Fibroblast of skin of right quadriceps (primary cell): ENCODE measurements around the gene FIBCD1.

Experiments
- DNase-seq: peaks from one replicate; pipeline ENCODE4 v3.0.0-alpha.2; 2013

Gene FIBCD1

DNA sequence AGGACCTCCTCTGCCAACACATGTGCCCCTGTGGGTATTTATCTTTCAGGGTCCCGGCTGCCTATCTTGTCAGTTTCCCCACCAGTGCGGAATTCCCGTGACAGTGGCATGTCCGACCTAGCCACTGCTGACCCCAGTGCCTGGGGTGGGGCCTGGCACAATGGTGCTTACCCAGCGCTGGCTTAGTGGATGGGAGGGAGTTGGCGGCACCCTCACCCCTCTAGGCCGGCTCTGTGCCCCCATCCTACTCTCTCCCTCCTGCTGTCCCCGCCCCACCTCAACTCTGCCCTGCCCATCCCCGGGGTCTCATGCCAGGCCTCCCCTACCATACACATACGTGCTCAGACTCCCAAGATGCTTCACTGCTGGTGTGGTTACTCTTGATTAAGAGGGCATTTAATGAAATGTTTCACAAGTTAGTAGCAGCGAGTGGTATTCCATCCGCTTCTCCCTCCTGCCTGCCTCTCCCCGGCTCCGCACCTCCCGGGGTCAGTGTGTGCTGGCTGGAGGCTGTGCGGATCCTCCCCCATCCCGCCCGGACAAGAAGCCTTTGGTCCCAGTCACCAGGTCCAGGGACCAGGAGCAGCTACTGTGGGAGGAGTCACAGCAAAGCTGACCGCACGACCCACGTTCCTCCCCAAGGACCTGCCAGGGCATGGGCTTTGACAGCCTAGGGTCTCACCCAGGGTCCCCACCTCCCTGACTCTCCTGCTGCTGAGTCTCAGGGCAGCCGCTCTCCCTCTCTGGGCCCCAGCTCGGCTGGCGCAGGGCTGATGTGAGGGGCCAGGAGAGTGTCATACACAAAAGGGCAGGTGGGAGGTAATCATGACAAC, 32.9 kb downstream of the FIBCD1 start:
- DNase-seq, result no peak

- no peak for DNase-seq
These were observed 33.7 kb downstream of the FIBCD1 start for GRCh38 chr9:130905125-130905901.

- DNase-seq, result no peak
These were observed 34.7 kb downstream of the FIBCD1 start for GRCh38 chr9:130904070-130905044.

DNA sequence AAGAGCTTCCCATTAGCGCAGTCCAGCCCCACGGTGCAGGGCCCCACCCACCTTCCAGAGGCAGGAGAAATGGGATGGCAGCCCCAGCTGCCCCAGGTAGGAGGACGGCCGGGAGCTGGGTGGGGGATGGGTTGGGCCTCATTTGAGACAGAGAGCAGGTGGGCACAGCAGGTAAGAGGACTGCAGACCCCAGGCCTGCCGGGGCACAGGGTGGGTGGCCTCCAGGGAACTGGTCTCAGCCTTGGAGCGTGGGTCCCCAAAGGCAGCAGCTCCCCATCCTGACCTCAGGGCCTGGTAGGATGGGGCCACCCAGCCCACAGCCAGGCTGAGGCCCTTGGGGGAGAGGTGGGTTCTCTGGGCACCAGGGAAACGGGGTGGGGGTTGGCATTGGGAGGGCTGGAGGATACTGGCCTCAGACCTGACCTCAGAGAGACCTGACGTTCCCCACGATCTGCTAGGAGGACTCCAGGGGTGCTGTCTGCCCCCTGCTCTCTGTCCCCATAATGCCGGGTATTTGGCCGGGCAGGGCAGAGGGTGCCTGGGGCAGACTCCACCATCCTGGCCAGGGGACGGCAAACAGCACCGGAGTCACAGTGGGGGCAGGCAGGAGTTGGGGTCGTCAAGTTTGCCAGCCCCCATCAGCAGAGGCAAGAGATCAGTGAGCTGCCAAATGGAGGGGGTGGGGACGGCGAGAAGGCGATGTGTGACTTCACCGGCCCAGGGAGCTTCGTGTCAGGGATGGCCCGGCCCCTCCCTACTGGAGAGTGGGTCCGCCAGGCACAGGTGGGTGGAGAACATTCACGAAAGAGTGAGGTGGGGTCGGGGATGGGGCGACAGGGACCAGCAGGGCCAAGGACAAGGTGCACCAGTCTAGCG, 35.6 kb downstream of the FIBCD1 start:
- DNase-seq, result no peak

GRCh38 chr9:130902204-130903185, 36.6 kb downstream of the FIBCD1 start:
- no peak for DNase-seq

- DNase-seq, result no peak
These were observed 37.4 kb downstream of the FIBCD1 start for GRCh38 chr9:130901498-130902203.

DNA sequence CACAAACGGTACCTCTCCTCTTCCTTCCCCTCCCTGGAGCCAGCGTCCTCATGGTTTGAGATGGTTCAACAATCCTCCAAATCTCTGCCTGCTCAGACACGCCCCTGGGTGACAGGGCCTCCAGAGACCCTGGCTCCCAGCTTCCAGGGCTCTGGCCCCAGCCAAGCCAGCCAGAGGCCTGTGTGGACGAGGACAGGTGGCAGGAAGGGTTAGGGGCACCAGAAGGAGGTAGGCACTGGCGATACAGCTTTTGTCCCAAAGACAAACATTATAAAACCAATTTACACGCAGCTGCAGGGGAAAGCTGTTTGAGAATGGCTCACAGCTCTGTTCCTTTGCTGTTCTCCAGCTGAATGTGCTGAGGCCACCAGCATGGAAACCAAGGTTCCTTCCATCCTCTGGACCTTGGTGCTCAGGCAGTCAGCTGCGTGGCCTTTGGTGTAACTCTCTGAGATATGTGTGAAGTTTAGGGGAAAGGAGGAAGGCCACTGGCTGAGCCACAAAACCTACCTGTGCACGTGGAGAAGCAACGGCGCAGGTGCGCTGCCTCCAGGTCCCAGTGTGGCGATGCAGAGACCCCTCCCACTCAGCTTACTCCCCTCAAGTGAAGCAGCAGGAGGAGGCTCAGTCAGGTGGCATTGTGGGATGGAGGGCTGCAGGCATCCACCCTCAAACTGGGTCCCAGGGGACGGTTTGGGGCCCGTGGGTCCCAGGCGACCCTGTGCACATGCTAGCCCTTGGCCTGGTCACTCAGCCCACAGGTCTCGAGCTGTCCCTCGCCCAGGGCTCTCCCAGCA, 38.1 kb downstream of the FIBCD1 start:
- DNase-seq, result no peak

DNA sequence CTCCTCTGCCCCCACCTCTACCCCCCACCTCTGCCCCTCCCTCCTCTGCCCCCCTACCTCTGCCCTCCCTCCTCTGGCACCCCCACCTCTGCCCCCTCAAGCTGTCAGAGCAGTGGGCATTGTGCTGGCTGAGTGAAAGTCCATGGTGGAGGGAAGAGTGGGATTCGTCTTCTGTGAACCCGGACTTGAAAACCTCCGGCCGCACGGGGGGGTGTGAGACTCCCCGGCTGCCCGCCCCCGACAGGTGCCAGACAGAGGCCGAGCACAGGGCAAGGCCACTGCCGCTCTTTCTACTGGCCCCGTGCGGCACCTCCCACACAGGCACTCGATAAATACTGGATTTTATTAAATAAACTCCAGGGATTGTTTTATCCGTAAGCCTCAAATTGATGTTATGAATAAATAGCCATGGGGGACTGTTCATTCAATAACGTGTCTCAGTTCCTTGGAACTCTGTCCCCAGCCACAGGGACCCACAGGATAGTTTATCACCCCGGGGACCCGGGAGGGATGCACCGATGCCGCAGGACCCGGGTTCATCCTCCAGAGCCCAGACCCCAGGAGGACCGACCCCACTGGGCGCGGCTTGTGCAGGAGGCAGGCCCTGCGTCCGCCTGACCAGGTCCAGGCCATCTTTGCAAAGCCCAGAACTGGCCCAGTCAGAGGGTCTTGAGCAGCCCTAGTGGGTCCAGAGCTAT, 39.8 kb downstream of the FIBCD1 start:
- no peak for DNase-seq

GRCh38 chr9:130898552-130898852, 40.5 kb downstream of the FIBCD1 start:
- no peak for DNase-seq

DNA sequence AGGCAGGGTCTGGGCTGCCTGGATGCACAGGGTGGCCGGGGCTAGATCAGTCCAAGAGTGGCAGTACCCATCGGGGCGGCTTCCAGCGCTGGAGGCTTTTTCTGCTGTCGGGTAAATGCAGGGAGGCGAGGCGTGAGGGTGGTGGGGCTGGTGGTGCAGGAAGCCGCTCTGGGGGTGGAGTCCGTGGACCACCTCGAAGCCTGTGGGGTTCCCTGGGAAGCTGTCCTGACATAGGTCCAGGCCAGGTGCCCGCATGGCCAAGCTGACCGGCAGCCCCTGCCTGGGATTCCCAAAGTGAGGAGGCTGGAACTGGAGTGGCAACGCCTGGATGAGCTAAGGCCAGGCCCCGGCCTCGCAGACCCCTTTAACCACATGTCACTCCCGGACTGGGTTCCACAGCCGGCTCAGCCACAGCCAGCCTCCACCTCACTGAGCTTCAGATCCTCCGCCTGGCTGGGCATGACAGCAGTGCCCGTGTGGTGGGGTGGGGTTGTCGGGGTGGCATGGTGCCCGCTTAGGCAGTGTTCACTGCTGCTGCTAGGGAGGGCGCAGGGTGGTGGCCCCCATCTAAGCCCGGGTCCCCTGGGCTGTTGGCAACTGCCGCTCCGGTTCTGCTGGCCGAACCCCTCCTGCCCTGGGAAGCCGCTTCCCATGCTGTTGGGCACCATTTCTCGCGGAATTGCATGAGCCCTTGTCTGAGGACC, 41.0 kb downstream of the FIBCD1 start:
- no peak for DNase-seq

- DNase-seq, result no peak
These were observed 41.8 kb downstream of the FIBCD1 start for GRCh38 chr9:130897105-130897751.

DNA sequence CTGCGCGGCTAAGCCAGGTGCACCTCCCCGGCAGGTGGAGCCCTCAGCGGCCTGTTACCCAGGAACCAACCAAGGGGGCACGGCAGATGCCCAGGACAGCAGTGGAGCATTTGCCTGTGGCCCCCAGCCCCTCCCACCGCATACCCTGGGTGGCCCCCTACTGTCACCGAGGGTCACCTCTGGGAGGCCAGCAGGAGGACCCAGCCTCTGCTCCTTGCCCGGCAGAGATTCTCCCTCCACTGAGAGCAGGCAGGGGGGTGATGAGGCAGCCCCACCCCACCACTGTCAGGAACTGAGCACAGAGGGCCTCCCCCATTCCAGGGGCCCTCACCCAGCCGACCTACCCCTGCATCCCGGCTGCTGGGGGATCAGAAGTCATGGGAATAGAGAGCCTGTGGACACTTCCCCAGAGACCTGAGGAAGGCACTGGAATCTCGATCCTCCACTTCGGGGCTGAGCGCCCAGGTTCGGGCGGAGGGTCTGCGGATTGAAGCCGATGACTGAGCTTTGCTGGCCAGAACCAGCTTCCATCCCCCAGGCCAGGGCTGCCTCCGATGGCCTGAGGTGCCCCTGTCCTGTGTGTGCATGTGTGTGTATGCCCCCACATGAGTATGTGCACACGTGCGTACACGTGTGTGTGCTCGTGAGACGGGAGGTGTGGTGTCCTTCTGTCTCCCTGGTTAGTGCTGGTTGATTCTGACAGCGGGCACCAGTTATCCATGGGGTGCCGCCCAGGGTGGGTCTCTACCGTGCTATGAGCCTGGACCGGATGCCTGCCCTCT, 42.6 kb downstream of the FIBCD1 start, which contains the start of gene QRFP:
TSS of gene QRFP (minus strand) at position 580 of the 782 bp plus-strand sequence. CDS start 2,974 bp downstream, outside the sequence.
- DNase-seq, result no peak

DNA sequence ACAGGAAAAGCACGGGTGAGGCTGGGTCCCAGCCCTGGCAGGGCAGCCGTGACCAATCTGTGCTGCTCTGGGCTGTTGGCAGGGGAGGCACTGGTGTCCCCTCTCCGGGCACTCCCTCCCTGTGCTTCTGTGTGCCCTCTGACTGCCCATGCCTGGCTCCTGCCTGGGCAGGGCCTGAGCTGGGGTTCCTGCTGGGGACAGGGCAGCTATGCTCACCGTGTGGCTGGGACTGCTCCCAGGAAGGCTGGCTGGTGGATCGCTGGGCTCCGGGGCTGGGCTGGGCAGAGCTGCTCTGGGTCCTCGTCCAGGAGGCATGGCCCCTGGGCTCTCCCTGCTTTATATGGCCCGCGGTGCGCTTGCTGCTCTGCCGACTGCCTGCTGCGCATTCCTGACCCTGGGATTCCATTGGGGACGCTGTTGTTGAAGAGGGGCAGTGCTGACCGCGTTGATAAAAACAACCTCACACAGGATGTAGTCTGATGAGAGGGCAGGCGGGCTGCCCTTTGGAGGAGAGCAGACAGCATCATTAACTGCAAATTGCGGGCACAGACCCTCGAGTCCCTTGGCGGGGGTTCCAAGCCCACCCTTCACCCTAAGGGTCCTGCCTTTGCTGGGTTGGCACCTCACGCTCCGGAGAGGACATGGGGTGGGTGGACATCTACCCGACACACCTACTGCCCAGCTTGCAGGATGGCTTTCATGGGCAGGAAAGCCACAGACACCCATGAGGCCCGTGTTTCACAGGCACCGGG, 43.4 kb downstream of the FIBCD1 start:
- no peak for DNase-seq

GRCh38 chr9:130895038-130895437, 44.0 kb downstream of the FIBCD1 start:
- DNase-seq, result no peak

DNA sequence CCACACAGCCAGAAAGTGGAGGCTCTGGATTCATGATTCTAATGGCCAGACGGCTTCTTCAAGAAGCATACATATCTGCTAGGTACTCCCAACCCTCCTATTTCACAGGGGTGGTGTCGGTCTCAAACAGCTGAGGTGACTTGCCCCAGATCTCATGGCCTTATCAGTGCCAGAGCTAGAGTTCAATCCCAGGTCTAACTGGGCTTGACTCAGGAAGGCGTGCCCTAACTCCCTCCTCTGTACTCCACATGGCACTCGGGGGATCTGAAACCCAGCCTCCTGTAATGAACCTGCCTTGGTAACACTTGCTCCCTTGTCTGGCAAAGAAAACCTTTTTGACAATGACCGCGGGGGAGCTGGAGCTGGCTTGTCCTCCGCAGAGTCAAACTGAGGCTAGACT, 44.5 kb downstream of the FIBCD1 start:
- DNase-seq, result no peak
